ENCODE results near the gene SNX25. TPM values are rescaled to one million over a fixed set of nuclear protein-coding genes. Genes with fewer than 3 reads are reported as not detected.
A peak's percentile ranks its signal among the peaks of the same experiment; 100 is the strongest.

The SNX25 gene
- total RNA-seq, 4 donors from 2014 or later: 7.1 to 113 (median 20.9) TPM

- Histone ChIP-seq H3K4me3 (no peak overlapping the region), H3K27ac (no peak overlapping the region), H3K27me3 (no peaks in the 10 kb centered on the region), H3K36me3 (no peaks in the 10 kb centered on the region), H3K4me1 (no peaks in the 10 kb centered on the region), H3K9me3 (peaks cover 0 to 6% of the 10 kb centered on the region in 2 donors)
- TF ChIP-seq, protein P1, sequence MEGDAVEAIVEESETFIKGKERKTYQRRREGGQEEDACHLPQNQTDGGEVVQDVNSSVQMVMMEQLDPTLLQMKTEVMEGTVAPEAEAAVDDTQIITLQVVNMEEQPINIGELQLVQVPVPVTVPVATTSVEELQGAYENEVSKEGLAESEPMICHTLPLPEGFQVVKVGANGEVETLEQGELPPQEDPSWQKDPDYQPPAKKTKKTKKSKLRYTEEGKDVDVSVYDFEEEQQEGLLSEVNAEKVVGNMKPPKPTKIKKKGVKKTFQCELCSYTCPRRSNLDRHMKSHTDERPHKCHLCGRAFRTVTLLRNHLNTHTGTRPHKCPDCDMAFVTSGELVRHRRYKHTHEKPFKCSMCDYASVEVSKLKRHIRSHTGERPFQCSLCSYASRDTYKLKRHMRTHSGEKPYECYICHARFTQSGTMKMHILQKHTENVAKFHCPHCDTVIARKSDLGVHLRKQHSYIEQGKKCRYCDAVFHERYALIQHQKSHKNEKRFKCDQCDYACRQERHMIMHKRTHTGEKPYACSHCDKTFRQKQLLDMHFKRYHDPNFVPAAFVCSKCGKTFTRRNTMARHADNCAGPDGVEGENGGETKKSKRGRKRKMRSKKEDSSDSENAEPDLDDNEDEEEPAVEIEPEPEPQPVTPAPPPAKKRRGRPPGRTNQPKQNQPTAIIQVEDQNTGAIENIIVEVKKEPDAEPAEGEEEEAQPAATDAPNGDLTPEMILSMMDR (IDR thresholded peaks at IDR 0.05): no peak
- no peak for TF ChIP-seq POLR2A (IDR thresholded peaks at IDR 0.05)
- intact Hi-C loops (cut with DNase I; ENCODE audit: low total_unique reads): no loop called here
- no peak for DNase-seq
These were observed 132.4 kb downstream of the SNX25 start for GRCh38 chr4:185341841-185342240.

DNA sequence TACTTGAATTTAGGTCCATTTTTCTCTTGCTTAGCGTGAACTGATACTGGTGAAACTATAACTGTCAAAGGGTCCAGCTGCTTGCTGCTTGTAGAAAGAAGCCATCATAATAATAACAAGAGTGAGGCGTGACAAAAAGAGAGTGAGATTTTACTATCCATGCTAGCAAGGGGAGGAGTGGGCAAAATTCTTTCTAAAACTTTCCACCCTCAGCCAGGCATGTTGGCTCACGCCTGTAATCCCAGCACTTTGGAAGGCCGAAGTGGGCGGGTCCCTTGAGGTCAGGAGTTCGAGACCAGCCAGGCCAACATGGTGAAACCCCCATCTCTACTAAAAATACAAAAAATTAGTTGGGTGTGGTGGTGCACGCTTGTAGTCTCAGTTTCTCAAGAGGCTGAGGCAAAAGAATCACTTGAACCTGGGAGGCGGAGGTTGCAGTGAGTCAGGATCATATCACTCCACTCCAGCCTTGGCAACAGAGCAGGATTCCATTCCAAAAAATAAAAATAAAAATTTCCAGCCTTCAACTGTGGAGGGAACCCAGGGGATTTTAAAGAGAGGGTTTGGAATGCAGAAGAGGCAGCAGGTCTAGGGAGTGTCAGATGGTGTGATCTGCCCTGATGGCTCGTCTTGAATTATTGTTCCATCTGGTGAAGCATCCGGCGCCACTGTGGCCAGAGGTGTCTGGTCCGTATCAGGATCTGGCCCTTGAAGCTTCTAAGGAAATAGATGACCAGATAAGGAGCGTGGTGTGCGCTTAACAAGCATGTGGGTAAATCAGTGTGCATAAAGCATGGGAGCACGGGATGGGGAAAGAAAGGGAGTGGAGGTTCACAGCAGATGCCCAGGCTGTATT is 134.6 kb downstream of the SNX25 start:
- peaks cover 0 to 2% of the 10 kb centered on the region in 2 donors for H3K9me3 ChIP-seq
- no peaks in the 10 kb centered on the region for H3K27me3 ChIP-seq
- intact Hi-C loops (cut with DNase I; ENCODE audit: low total_unique reads): no loop called here
- H3K4me1 ChIP-seq: no peaks in the 10 kb centered on the region
- no peaks in the 10 kb centered on the region for H3K36me3 ChIP-seq
- H3K4me3 ChIP-seq: no peak overlapping the region
- DNase-seq: peak; percentile 28 to 77
- H3K27ac ChIP-seq: peak overlapping the region; percentile 69 to 83
- TF ChIP-seq, protein P1 (IDR thresholded peaks at IDR 0.05): no peak
- TF ChIP-seq POLR2A (IDR thresholded peaks at IDR 0.05): no peak

DNA sequence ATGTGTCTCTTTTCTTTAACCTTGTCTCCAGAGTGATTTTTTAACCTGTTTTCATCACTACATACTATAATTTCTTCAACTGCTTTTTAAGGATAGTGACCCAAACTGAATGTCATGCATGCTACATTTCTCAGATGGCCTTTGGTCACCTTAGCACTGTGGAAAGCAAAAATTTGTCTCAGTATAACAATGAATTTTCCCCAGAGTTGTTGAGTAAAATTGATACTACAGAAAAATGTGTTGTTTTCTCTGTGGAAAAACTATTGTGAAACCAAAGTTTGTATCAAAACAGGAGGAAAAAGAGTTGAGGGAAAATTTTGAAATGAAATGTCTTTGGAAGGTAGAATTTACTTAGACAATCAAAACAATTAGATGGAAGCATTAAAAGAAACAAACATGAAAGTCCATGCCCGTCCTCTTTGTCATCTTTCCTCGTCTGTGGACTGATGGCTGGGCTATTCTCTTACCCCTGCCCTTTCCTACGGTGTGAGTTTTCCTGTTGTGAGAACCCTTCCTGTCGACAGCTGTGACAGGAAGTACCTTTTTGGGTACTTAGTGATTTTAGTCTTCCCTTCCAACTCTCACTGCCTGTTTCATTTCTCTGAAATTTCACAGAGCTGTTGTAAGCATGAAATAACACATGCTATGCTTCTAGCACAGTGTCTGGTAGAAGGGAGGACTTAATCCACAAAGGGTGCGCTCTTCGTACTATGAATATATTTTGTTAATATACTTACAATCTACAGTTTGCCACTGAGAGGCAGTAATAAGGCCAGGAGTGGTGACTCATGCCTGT is 135.5 kb downstream of the SNX25 start:
- Histone ChIP-seq H3K27me3 (no peaks in the 10 kb centered on the region), H3K4me1 (no peaks in the 10 kb centered on the region), H3K4me3 (no peak overlapping the region), H3K9me3 (no peaks in the 10 kb centered on the region), H3K27ac (peak overlapping the region; percentile 69 to 83), H3K36me3 (no peaks in the 10 kb centered on the region)
- intact Hi-C loops (cut with DNase I; ENCODE audit: low total_unique reads): no loop called here
- no peak for DNase-seq
- TF ChIP-seq, protein P1 (IDR thresholded peaks at IDR 0.05): no peak
- no peak for TF ChIP-seq POLR2A (IDR thresholded peaks at IDR 0.05)

GRCh38 chr4:185346975-185347601 is 137.7 kb downstream of the SNX25 start:
- Histone ChIP-seq H3K4me3 (no peak overlapping the region), H3K36me3 (no peaks in the 10 kb centered on the region), H3K4me1 (no peaks in the 10 kb centered on the region), H3K27ac (peak overlapping the region in 1 of 2 donors; percentile 83), H3K9me3 (no peaks in the 10 kb centered on the region), H3K27me3 (no peaks in the 10 kb centered on the region)
- TF ChIP-seq POLR2A (IDR thresholded peaks at IDR 0.05): no peak
- TF ChIP-seq, protein P1 (IDR thresholded peaks at IDR 0.05): no peak
- intact Hi-C loops (cut with DNase I; ENCODE audit: low total_unique reads): no loop called here
- no peak for DNase-seq
